Left ventricle myocardium inferior (tissue), 1 donor: Measurements from ENCODE around the gene PIGQ. TPM values are rescaled to one million over a fixed set of nuclear protein-coding genes. Genes with fewer than 3 reads are reported as not detected.

Source experiments
- DNase-seq: peaks from one replicate; pipeline ENCODE4 v3.0.0-alpha.2; 2020
- H3K27ac ChIP-seq: fragments of 200-600 bp; replicated peaks from 2 replicates; pipeline ENCODE4 v1.8.0; 2021
- H3K27me3 ChIP-seq: fragments of 200-600 bp; 2 replicates; pipeline ENCODE4 v1.8.0; 2021; ENCODE audit warnings: low read depth
- H3K36me3 ChIP-seq: fragments of 200-600 bp; 2 replicates; pipeline ENCODE4 v1.8.0; 2021
- H3K4me1 ChIP-seq: fragments of 200-600 bp; 2 replicates; pipeline ENCODE4 v1.8.0; 2021
- H3K4me3 ChIP-seq: fragments of 200-600 bp; 2 replicates; pipeline ENCODE4 v1.8.0; 2021; ENCODE audit warnings: mild to moderate bottlenecking, moderate library complexity
- H3K9me3 ChIP-seq: fragments of 200-600 bp; replicated peaks from 2 replicates; pipeline ENCODE4 v1.8.0; 2021
- intact Hi-C: fragments of 100-400 bp; cut with micrococcal nuclease; formaldehyde crosslinking; loops from one replicate; pipeline ENCODE4 v1.11.0; 2022
- total RNA-seq: library from RNA; stranded (reverse); fragmentation: NEBNext Ultra II Directional; extraction: Animal tissue kit (Norgen Biotek cat#: 25700); gene quantifications from one replicate; pipeline ENCODE4 v1.2.1, GENCODE V29; 2021
- TF ChIP-seq, protein P1 (sequence below): fragments of 200-600 bp; IDR thresholded peaks from 2 replicates; pipeline ENCODE4 v1.8.0; 2021; ENCODE audit warnings: antibody characterized with exemption, mild to moderate bottlenecking, borderline replicate concordance
- donor health status: DM: no; HTN: yes; CAD: no; lungs with severe emphysema.

The PIGQ gene
- total RNA-seq, 1 donor from 2014 or later, result 21.4 TPM

DNA sequence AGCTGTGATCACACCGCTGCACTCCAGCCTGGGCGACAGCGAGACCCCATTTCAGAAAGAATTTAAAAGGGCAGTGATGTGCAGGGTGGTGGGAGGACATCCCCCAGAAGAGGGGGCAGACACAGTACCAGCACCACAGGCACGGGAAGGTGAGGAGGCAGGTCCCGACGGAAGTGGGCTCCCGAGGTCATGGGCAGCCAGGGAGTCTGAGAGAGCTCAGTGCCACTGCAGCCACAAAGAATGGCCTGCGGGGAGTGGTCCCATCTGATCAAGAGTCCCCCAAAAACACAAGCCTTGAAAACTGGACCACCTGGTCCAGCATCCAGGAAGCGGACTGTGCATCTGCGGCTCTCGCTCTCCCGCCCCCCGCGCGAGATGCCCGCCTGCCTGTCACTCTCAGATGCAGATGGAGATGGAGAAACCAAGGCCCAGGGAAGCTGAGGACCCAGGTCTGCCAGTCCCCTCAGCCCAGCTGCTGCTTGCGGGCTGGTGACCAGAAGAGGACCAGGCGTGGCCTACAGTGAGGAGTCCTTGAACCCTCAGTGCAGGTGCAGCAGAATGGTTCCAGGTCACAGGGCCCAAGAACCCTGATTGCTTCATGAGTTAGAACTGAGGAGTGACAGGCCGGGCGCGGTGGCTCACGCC, 46.5 kb upstream of the PIGQ start:
- intact Hi-C loops, result no loop called here
- Histone ChIP-seq H3K36me3 (peaks cover 24% of the 10 kb centered on the region), H3K4me3 (no peak overlapping the region), H3K27me3 (no peaks in the 10 kb centered on the region), H3K9me3 (no peaks in the 10 kb centered on the region), H3K27ac (no peak overlapping the region), H3K4me1 (peaks cover 34% of the 10 kb centered on the region)
- DNase-seq, result no peak
- TF ChIP-seq, protein P1, sequence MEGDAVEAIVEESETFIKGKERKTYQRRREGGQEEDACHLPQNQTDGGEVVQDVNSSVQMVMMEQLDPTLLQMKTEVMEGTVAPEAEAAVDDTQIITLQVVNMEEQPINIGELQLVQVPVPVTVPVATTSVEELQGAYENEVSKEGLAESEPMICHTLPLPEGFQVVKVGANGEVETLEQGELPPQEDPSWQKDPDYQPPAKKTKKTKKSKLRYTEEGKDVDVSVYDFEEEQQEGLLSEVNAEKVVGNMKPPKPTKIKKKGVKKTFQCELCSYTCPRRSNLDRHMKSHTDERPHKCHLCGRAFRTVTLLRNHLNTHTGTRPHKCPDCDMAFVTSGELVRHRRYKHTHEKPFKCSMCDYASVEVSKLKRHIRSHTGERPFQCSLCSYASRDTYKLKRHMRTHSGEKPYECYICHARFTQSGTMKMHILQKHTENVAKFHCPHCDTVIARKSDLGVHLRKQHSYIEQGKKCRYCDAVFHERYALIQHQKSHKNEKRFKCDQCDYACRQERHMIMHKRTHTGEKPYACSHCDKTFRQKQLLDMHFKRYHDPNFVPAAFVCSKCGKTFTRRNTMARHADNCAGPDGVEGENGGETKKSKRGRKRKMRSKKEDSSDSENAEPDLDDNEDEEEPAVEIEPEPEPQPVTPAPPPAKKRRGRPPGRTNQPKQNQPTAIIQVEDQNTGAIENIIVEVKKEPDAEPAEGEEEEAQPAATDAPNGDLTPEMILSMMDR, result no peak

DNA sequence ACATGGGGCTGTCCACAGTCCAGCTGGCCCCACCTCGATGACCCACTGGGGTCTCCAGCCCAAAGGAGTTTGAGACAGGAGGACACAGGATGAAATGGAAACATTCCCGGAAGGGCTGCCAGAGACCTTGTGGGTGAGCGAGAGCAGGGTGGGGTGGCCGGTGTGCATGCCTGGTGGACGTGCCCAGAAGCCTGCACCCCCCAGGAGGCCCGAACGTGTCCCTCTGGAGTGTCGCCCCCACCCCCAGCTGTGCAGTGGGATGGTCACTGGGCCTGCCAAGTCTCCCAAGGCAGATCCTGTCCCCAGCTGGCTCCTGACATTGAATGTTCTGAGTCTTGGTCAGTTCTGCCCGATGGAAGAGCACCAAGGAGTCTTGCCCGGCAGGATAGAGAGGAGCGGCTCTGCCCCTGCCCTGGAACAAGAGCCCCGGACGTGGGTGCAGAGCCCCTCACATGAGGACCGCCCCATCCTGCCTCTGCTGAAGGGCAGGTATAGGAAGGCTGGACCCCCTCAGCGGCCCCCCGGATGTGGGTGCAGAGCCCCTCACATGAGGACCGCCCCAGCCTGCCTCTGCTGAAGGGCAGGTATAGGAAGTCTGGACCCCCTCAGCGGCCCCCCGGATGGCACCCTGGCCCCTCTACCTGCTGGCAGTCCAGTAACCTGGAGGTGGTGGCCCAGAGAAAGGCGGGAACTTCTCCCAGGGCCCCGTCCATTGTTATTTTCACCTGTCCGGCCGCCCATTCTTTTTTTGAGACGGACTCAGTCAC, 45.3 kb upstream of the PIGQ start:
- TF ChIP-seq, protein P1, result no peak

DNA sequence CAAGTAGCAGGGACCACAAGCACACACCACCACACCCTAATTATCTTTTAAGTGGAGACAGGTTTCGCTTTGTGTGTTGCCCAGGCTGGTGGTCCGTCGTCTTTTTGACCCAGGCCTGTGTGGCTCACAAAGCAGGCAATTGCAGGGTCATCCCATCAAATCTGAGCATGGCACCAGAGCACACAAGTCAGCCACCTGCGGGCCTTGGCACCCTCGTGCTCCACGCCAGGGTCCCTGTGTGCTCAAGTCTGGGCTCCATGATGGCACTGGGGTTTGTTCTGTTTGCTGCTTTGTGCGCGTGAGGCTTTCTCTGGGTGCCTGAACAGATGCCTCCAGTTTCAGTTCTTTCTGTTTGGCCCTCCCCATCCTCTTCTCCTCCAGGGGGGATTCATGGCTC, 44.6 kb upstream of the PIGQ start:
- no peaks in the 10 kb centered on the region for H3K9me3 ChIP-seq
- no peak for DNase-seq
- no peaks in the 10 kb centered on the region for H3K27me3 ChIP-seq
- TF ChIP-seq, protein P1, result no peak
- peak overlapping the region; percentile 95 for H3K27ac ChIP-seq
- H3K36me3 ChIP-seq, result peaks cover 10% of the 10 kb centered on the region
- peaks cover 53% of the 10 kb centered on the region for H3K4me1 ChIP-seq
- no peak overlapping the region for H3K4me3 ChIP-seq
- intact Hi-C loops, result no loop called here

More for the DNA sequence above, 45.3 kb upstream of the PIGQ start:
- Histone ChIP-seq H3K36me3 (peaks cover 17% of the 10 kb centered on the region), H3K27me3 (no peaks in the 10 kb centered on the region), H3K27ac (no peak overlapping the region), H3K4me1 (peaks cover 47% of the 10 kb centered on the region), H3K9me3 (no peaks in the 10 kb centered on the region), H3K4me3 (no peak overlapping the region)
- intact Hi-C loops, result no loop called here
- DNase-seq, result no peak

DNA sequence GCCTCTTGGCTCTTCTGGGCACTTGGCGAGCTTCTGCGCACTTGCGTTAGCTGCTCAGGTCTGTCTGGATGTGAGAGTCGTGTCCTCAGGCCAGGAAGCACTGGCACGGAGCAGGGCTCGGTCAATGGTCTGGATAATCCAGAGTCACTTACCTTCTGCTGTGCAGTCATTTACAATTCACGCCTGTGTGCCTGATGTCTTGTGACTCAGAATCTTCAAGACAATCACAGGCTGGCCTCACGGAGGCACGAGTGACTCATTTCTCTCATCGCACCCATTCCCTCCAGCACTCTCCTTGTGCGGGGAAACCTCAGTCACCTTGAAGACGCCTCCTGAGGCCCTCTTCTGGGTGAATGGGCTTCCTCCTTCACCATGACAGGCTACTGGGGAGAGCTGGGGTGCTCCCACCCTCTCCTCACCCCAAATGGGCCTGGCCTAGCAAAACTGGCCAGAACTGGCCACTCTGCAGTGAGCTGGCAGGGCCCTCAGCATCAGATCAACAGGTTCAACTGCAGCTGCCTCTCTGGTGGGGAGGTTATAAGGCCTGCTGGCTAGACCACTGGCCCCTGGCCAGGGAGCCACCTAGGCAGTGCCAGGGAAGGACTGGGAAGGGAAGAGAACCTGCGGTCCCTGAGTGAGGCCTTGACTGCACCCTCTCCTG, 44.1 kb upstream of the PIGQ start:
- Histone ChIP-seq H3K27me3 (no peaks in the 10 kb centered on the region), H3K27ac (peak overlapping the region; percentile 95), H3K36me3 (peaks cover 5% of the 10 kb centered on the region), H3K4me1 (peaks cover 59% of the 10 kb centered on the region), H3K9me3 (no peaks in the 10 kb centered on the region), H3K4me3 (peak overlapping the region; percentile 86)
- intact Hi-C loops, result no loop called here
- TF ChIP-seq, protein P1, result no peak
- no peak for DNase-seq

DNA sequence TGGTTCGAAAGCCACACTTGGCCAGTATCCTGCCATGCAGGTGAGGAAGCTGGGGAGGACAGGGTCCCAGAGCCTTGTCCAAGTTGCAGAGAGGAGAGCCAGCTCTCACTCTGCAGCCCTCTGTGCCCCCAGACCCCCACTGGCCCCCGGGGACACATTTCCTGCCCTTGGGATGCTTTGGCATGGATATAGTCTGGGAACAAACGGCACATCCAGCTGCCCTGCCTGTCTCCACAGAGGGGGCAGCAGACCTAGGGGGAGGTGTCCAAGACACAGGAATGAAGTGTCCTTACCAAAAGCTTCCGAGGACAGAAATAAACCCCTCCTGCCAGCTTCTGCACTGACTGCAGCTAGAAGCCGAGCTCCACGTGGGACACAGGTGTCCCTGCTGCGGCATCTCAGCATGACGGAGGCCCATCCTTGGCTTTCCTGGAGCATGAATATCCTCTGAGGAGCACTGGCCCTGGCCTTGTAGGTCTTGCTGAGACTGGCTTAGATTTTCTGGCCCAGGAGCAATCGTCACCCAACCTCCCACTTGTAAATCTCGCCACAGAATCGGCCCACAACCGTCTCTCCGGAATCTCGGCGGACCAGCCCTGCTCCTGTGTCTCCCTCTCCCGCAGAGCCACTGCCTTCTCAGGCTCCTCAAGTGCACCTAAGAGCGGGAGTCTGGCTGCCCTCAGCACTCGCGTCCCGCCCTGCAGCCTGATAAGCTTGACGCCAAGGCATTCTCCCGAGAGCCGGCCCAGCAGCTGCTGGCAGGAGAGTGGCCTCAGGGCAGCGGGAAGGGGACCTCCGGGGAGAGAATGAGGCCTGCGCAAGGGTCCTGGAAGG, 43.4 kb upstream of the PIGQ start:
- Histone ChIP-seq H3K36me3 (no peaks in the 10 kb centered on the region), H3K27ac (peak overlapping the region; percentile 95), H3K9me3 (no peaks in the 10 kb centered on the region), H3K27me3 (no peaks in the 10 kb centered on the region), H3K4me3 (peak overlapping the region; percentile 86), H3K4me1 (peaks cover 63% of the 10 kb centered on the region)
- DNase-seq, result peak; percentile 56
- intact Hi-C loops, result no loop called here
- TF ChIP-seq, protein P1, result no peak
